Measurements from ENCODE around the gene C22orf23. TPM values are rescaled to one million over a fixed set of nuclear protein-coding genes. Genes with fewer than 3 reads are reported as not detected.

C22orf23 gene
- total and polyA plus RNA-seq, 2 donors (not counting 1 experiment from before 2014, with no cell fraction given), result not detected

DNA sequence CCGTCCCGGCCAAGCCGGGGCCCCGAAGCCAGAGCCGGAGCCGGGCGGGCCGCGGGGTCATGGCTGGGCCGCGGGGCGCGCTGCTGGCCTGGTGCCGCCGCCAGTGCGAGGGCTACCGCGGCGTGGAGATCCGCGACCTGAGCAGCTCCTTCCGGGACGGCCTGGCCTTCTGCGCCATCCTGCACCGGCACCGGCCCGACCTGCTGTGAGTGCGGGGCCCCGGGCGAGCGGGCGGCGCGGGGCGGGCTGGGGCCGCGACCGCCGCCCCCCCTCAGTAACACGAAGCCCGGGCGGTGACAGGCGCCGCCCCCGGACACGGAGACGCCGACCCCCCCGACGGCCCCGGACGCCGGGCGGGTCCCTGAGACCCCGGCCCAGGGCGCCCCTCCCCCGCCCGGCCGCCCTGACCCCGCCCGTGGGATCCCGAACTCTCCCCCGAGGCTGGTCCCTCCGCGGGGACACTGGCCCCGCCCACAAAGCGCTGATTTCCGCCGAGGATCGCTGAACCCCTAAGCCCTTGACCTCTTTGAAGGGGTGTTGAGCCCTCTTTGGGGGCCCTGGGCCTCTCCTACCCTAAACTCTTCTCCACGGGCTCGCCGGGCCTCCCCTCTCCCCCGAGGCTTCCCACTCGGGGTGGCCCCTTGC is 46.9 kb downstream of the C22orf23 start:
- Histone ChIP-seq H3K9ac (ENCODE audit: low read length) (peak overlapping the region; percentile 71), H3K27me3 (replicated peaks in 1 of 4; ENCODE audit: control extremely low read depth in 1 of 4, control insufficient read depth in 3 of 4, insufficient read depth in 4 of 4, low read length in 3 of 4) (no peaks in the 10 kb centered on the region), H3K36me3 (replicated peaks in 1 of 2; ENCODE audit: control extremely low read depth in 1 of 2, control insufficient read depth in 1 of 2, extremely low read depth in 1 of 2, insufficient read depth in 2 of 2, low read length in 1 of 2) (peaks cover 0 to 5% of the 10 kb centered on the region in 2 experiments), H3K9me3 (ENCODE audit: control extremely low read depth in 1 of 3, control insufficient read depth in 2 of 3, insufficient read depth in 1 of 3, low read length in 2 of 3) (no peaks in the 10 kb centered on the region), H3K27ac (ENCODE audit: low read length in 2 of 2) (peak overlapping the region in 1 of 2 donors; percentile 73), H3K4me1 (ENCODE audit: control insufficient read depth in 2 of 2, insufficient read depth in 2 of 2, low read length in 2 of 2) (peaks cover 10 to 16% of the 10 kb centered on the region in 2 donors), H2AFZ (ENCODE audit: insufficient read depth, low read depth, low read length, poor library complexity, severe bottlenecking) (peak overlapping the region; percentile 83), H3K79me2 (ENCODE audit: control insufficient read depth, insufficient read depth, low read length) (peaks cover 3% of the 10 kb centered on the region), H3K4me2 (replicated peaks; ENCODE audit: low read depth, low read length, poor library complexity, severe bottlenecking) (peak overlapping the region; percentile 94), H3K4me3 (ENCODE audit: control extremely low read depth in 1 of 5, extremely low read depth in 1 of 5, insufficient read depth in 1 of 5, low read depth in 2 of 5, low read length in 4 of 5) (peak overlapping the region in 4 of 5 experiments; percentile 36 to 86 (median 58)), H4K20me1 (ENCODE audit: control insufficient read depth, insufficient read depth, low read length, poor library complexity, severe bottlenecking) (peaks cover 7% of the 10 kb centered on the region)
- H3K4me1 Mint-ChIP-seq, result peaks cover 28% of the 10 kb centered on the region
- H3K4me3 Mint-ChIP-seq, result peak overlapping the region; percentile 86
- peak; percentile 57 for DNase-seq
- no peaks in the 10 kb centered on the region for H3K27me3 Mint-ChIP-seq
- ChIA-PET CTCF (interaction anchor here (0.6 to 2.7 kb wide), 8 partner anchors 10 to 57 kb away, joined by 3 to 28 read pairs (median 5); partner anchors contain the start of gene EIF3L), POLR2A (interaction anchor here (0.8 to 1.7 kb wide), 3 partner anchors 47 to 298 kb away, joined by 3 to 5 read pairs (median 3); partner anchors contain the start of genes ANKRD54, C22orf23, GGA1 and POLR2F)
- no peaks in the 10 kb centered on the region for H3K9me3 Mint-ChIP-seq (ENCODE audit: insufficient read depth)
- TF ChIP-seq, protein P1, sequence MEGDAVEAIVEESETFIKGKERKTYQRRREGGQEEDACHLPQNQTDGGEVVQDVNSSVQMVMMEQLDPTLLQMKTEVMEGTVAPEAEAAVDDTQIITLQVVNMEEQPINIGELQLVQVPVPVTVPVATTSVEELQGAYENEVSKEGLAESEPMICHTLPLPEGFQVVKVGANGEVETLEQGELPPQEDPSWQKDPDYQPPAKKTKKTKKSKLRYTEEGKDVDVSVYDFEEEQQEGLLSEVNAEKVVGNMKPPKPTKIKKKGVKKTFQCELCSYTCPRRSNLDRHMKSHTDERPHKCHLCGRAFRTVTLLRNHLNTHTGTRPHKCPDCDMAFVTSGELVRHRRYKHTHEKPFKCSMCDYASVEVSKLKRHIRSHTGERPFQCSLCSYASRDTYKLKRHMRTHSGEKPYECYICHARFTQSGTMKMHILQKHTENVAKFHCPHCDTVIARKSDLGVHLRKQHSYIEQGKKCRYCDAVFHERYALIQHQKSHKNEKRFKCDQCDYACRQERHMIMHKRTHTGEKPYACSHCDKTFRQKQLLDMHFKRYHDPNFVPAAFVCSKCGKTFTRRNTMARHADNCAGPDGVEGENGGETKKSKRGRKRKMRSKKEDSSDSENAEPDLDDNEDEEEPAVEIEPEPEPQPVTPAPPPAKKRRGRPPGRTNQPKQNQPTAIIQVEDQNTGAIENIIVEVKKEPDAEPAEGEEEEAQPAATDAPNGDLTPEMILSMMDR (IDR thresholded peaks at IDR 0.05), result no peak
- TF ChIP-seq EZH2 (IDR thresholded peaks at IDR 0.05; ENCODE audit: borderline replicate concordance, insufficient read depth, low read depth, low read length, poor library complexity, severe bottlenecking), result no peak
- under 1% methylated on average over 73 of the region's 75 CpGs for WGBS (ENCODE audit: insufficient coverage)
- H3K27ac Mint-ChIP-seq, result peak overlapping the region; percentile 86
- ATAC-seq (ENCODE audit: low read depth), result peak; percentile 32
- intact Hi-C loops (cut with micrococcal nuclease), result loop anchor here (1.0 kb wide), 3 partner anchors 28 to 62 kb away; partner anchors contain the start of genes ANKRD54, C22orf23 and POLR2F

Measured in B cell (primary cell).